Stimulated activated CD4-positive, alpha-beta T cell treated with anti-CD3 and anti-CD28 coated beads, Interleukin-4, amount 100 ng/mL, for 4 hours (primary cell): ENCODE measurements around the gene GULP1.

Experiments used
- DNase-seq, 2 experiments: peaks; one replicate each; pipeline ENCODE4 v3.0.0-alpha.2; 2020

The GULP1 gene

GRCh38 chr2:188293601-188294351 lies 2.1 kb downstream of the GULP1 start:
- no peak for DNase-seq

DNA sequence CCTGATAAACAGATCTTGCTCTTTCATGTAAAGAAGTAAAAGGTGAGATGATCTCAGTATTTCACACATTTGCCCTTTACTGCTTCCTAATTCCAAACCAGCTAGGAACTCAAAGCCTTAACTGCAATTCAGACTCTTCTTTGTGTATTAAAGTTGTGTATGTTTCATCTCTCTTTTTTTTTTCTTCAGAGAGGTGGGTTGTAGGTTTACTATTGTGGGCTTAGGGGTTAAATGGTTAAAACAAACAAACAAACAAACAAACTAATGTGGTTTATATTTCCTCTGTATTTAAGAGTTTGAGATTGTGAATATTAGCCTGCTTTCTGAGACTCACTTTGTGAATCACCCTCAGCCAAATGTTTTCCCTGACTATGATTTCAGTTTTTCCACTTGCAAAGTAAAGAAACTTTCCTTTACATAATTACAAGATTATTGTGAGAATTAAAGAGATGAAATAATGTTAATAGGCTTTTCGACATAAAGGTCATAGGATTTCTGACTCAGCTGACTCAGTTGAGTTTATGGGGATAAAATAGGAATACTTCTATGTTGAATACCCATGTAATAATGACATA lies 2.8 kb downstream of the GULP1 start:
- DNase-seq: no peak

GRCh38 chr2:188295067-188295685 lies 3.5 kb downstream of the GULP1 start:
- no peak for DNase-seq

- no peak for DNase-seq
These were observed 6.3 kb downstream of the GULP1 start for GRCh38 chr2:188297978-188298377.

GRCh38 chr2:188298937-188299371 lies 7.3 kb downstream of the GULP1 start:
- peak in 1 of 2 experiments; percentile 1 for DNase-seq

- no peak for DNase-seq
These were observed 11.8 kb downstream of the GULP1 start for GRCh38 chr2:188303363-188304031.

- DNase-seq: no peak
These were observed 13.6 kb downstream of the GULP1 start for GRCh38 chr2:188305271-188305670.

GRCh38 chr2:188306271-188306670 lies 14.6 kb downstream of the GULP1 start:
- DNase-seq: no peak

GRCh38 chr2:188307850-188308283 lies 16.2 kb downstream of the GULP1 start:
- no peak for DNase-seq

- DNase-seq: no peak
These were observed 16.8 kb downstream of the GULP1 start for GRCh38 chr2:188308483-188308882.

- DNase-seq: no peak
These were observed 17.7 kb downstream of the GULP1 start for GRCh38 chr2:188309364-188309763.

DNA sequence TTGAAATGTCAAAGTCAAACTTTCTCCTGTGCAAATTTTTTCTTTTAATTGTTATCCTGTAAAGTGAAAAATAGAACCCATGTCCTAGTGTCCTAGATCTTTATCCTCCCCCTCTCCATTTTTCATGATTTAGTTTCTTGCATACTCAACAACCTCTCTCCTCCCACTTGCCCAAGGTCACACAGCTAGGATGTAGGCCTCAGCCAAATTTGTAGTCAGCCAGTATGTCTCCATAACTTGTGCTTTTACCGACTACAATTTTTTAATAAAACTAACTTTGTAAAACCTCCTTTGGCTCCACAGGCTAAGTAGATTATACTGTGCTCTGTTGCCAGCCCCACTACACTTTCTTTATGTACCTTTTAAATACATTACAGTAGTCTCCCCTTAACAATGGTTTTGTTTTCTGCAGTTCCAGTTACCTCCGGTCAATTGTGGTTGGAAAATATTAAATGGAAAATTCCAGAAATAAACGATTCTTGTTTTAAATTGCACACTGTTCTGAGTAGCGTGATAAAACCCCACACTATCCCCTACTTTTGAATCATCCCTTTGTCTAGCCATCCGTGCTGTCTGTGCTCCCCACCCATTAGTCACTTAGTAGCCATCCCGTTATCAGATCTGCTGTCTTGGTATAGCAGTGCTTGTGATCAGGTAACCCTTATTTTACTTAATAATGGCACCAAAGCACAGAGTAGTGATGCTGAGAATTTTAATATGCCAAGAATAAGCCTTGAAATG lies 22.8 kb downstream of the GULP1 start:
- no peak for DNase-seq

DNA sequence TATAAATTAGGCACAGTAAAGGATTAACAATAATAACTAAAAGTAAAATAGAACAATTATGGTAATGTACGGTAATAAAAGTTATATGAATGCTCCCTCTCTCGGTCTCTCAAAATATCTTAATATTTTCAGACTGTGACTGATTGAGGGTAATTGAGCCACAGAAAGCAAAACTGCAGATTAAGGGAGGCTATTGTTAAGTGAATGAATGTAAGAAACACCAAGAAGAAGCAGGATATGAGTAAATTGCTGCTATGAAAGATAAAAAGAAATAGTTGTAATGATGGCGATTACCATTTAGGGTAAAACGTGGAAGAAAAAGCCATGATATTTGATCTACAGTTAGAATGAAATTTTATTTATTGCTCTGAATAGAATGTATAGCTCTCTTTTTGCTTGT lies 24.1 kb downstream of the GULP1 start:
- DNase-seq: no peak

DNA sequence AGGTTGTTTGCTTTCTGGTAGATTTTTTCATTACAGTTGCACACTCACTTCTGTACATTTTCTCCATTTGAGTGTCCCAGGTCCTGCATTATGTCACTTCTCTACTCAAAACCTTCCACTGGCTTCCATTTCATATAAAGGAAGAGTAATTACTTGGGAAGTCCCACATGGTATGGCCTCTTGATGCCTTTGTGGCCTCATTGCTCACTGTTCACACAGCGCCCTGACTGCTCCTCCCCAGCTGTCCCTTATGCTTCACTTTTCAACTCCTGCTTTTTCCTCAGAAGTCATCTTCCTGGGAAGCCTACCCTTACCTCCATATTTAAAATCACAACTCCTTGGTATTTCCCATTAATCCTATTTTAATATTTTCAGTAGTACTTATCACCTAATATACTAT lies 24.7 kb downstream of the GULP1 start:
- no peak for DNase-seq

DNA sequence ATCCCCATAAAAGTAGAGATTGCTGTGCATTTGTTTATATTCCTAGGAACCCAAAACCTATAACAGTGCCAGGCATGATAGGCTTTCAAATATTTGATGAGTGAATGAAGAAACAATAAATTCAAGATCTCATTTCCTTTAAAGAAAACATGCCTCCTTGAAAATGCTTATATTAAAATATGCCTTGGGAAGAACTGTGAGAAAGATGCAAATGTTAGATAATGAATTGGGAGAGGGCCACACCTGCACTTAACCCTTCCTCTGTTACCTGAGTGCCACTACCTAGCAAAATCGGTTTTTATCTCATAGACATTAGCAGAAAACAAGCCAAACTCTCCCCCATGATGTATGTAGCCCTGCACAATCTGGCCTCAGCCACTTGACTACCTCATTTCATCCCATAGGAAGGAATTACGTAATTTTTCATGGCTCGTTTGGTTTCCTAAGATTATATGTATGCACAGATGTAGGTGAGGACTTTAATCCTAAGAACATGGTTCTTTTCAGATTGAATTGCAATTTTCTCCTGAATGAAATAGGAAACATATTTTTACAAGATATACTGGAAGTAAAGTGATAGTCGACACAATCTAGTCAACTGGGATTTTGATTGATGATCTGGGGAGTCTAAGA lies 25.2 kb downstream of the GULP1 start:
- no peak for DNase-seq

DNA sequence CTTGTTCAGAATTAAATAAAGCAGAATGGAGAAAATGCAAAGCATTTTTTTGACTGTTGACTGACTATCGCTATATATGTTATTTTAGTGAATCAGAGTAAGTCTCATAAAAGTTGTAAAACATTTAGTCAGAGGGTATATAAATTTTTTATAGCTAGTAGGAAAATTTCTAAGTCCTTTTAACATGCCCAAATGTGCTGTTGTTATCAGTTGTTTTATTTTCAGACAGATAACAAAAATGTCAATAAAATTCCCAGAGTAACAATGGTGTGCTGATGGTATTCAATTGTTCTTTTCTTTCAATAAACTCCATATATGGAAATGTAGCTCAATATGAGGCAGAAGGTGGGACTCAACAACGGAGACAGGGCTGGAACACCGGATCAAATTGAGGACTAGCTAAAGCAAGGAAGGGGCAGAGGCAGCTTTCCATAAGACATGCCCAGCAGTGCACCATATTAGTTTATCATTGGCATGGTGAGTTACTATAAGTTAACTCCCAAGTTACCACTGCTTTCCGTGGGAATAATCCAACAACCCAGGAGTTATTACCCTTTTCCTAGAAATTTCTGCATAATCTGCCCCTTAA lies 26.6 kb downstream of the GULP1 start:
- DNase-seq: no peak

DNA sequence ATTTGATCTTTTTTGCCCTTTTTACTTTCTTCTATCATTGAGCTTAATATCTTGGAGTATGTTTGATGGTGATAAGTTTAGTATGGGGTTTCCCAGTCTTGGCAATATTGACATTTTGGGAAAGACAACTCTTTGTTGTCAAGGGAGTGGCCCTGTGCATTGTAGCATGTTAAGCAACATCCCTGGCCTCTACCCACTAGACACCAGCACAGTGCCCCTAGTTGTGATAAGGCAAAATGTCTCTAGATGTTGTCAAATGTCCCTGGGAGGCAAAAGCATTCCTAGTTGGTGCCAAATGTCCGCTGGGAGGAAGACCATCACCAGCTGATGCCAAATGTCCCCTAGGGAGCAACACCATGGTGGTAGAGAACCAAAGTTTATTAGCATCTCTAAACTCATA lies 28.2 kb downstream of the GULP1 start:
- no peak for DNase-seq

- no peak for DNase-seq
These were observed 29.2 kb downstream of the GULP1 start for GRCh38 chr2:188320861-188321260.

DNA sequence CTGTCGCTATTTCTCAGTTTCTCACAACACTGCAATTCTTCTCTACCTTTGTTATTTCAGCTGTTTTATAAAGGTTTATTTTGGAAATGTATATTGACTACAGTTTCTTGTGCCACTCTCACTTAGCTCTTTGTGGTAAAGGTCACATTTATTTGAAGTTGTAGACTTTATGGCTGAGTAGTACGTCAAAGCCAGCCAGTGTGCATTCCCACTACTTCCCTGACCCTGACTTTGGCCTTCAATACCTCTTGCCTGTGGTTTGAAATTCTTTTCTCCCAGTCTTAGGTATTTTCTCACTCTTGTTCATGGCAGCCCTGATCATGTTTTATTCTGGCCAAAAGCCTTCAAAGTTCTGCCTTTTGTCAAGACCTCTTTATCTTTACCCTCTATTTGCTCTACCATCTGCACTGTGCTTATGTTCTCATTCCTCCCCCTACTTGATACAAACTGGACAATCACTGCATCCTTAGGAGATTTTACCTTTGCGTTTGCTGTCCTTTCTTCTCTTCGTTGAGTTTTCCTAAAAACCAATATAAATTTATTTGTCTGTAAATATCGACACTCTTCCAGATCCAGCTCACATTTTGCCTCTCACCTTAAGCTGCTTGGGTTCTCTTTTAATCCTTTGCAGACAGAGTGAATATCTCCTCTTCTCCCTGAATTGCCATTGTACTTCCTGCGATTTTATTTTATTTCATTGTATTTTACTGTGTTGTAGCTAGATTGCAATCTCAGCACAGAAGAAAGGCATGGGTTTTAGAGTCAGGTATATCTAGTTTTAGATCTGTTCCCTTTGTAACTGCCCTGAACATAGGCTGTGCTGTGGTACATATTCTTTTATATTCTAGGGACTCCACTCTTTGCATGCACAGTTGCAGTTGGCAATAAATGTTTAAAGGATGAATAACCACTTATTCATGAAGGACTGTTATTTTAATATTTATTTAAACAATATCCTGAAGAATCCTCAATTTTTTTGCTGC lies 31.2 kb downstream of the GULP1 start:
- no peak for DNase-seq

GRCh38 chr2:188324067-188324466 lies 32.4 kb downstream of the GULP1 start:
- no peak for DNase-seq

DNA sequence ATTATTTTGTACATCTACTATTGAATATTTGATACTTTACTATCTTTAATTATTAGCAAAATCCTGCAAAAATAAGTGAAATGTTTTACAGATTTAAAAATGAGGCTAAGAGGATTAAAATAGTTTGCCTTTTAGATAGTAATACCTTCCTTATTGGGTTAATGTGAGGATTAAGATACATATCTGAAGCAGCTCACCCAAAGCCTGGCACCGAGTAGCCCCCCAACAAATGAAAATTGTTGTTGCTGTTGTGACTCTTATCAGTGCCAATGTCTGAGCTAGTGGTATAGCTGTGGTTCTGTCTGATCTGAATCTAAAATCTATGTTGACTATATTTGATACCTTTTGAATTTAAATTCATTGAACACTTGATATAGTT lies 34.6 kb downstream of the GULP1 start:
- no peak for DNase-seq
